HFFc6 (cell line): ENCODE measurements around the gene PDE3B. TPM values are rescaled to one million over a fixed set of nuclear protein-coding genes. Genes with fewer than 3 reads are reported as not detected.
"Not testable (repeated sequence)": the region's sequence is repeated elsewhere in the genome, so short reads cannot be mapped to it uniquely, and the experiment has no call there.

Experiments used
- DNase-seq: peaks from one replicate; pipeline ENCODE4 v3.0.0-alpha.2; 2018
- H3K27ac Mint-ChIP-seq: 2 replicates; pipeline ENCODE4 v1.8.0; 2020; ENCODE audit warnings: mild to moderate bottlenecking, mixed read lengths
- H3K27me3 Mint-ChIP-seq: 2 replicates; pipeline ENCODE4 v1.8.0; 2021; ENCODE audit warnings: mild to moderate bottlenecking, moderate library complexity, mixed read lengths; ENCODE audit not compliant: insufficient read depth
- H3K36me3 Mint-ChIP-seq: 2 replicates; pipeline ENCODE4 v1.8.0; 2021; ENCODE audit warnings: low read depth, mixed read lengths
- H3K4me1 Mint-ChIP-seq: 2 replicates; pipeline ENCODE4 v1.8.0; 2020; ENCODE audit warnings: low read depth, mixed read lengths
- H3K4me3 Mint-ChIP-seq: 2 replicates; pipeline ENCODE4 v1.8.0; 2020; ENCODE audit warnings: mild to moderate bottlenecking, moderate library complexity, mixed read lengths
- H3K9me3 Mint-ChIP-seq: 2 replicates; pipeline ENCODE4 v1.8.0; 2020; ENCODE audit warnings: mild to moderate bottlenecking, mixed read lengths
- total RNA-seq, 6 experiments: library from RNA; stranded (reverse); fragmentation: NEBNext Ultra II Directional; extraction: Animal tissue kit (Norgen Biotek cat#: 25700); gene quantifications; 2 replicates in 1 of 6; 3 replicates in 5 of 6; pipeline ENCODE4 v1.2.3, GENCODE V29; 2021
- TF ChIP-seq, protein P1 (sequence below): fragments of 200-600 bp; sonication (generic); IDR thresholded peaks from 2 replicates; pipeline ENCODE4 v1.5.0; 2021; ENCODE audit warnings: antibody characterized with exemption, mild to moderate bottlenecking

PDE3B gene
- total RNA-seq, 6 experiments from 2014 or later = 0.05 to 0.06 TPM; not detected in 4

DNA sequence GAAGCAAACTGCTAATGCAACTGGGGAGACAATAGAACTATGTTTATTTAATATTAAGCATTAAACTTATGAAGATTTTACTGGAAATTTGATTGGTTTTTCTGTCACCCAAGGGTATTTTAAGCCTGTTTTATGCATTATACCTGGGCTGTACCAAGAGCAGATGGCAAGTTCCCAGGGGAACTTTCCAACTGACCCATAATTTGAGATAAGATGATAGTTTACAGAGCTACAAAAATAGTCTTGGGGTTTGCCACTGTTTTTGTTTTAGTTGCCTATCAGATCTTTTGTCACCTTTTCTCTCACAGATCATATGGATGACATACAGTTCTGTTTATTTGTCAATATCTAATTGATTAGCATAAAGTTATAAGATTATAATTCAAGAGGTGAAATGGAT lies 43.9 kb downstream of the PDE3B start:
- no peaks in the 10 kb centered on the region for H3K4me1 Mint-ChIP-seq
- peaks cover 3% of the 10 kb centered on the region for H3K27me3 Mint-ChIP-seq
- peaks cover 11% of the 10 kb centered on the region for H3K9me3 Mint-ChIP-seq
- H3K36me3 Mint-ChIP-seq = no peaks in the 10 kb centered on the region
- no peak overlapping the region for H3K4me3 Mint-ChIP-seq
- no peak overlapping the region for H3K27ac Mint-ChIP-seq
- no peak for DNase-seq
- TF ChIP-seq, protein P1, sequence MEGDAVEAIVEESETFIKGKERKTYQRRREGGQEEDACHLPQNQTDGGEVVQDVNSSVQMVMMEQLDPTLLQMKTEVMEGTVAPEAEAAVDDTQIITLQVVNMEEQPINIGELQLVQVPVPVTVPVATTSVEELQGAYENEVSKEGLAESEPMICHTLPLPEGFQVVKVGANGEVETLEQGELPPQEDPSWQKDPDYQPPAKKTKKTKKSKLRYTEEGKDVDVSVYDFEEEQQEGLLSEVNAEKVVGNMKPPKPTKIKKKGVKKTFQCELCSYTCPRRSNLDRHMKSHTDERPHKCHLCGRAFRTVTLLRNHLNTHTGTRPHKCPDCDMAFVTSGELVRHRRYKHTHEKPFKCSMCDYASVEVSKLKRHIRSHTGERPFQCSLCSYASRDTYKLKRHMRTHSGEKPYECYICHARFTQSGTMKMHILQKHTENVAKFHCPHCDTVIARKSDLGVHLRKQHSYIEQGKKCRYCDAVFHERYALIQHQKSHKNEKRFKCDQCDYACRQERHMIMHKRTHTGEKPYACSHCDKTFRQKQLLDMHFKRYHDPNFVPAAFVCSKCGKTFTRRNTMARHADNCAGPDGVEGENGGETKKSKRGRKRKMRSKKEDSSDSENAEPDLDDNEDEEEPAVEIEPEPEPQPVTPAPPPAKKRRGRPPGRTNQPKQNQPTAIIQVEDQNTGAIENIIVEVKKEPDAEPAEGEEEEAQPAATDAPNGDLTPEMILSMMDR = no peak

DNA sequence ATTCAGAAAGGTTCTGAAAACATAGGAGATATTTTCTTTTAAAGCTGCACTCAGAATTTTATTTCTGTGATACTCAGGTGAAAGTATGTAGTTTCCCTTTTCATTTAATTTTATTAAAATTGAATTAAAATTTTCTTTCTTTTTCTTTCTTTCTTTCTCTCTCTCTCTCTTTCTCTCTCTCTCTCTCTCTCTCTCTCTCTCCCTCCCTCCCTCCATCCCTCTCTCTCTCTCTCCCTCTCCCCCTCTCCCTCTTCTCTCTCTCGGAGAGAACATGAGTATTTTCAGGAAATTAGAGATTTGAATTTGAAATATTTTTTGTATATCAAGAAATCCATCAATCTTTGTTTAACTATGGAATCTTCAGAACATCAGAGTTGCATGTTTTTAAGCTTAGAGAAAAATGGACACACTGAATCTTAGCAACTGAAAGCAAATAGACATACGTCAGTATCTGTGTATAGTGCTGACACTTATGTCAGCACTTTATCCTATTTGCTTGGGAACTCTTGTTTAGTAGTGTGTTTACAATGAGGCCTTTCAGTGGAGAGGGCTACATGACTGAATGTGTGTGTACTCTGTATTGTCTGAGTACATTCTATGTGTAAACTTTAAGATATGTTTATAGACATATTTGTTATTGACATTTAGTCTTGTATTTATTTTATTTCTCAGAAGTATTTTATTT lies 44.5 kb downstream of the PDE3B start:
- DNase-seq = no peak
- H3K27ac Mint-ChIP-seq = no peak overlapping the region
- H3K4me3 Mint-ChIP-seq = no peak overlapping the region
- no peaks in the 10 kb centered on the region for H3K4me1 Mint-ChIP-seq
- TF ChIP-seq, protein P1 = no peak
- no peaks in the 10 kb centered on the region for H3K36me3 Mint-ChIP-seq
- peaks cover 3% of the 10 kb centered on the region for H3K27me3 Mint-ChIP-seq
- H3K9me3 Mint-ChIP-seq = peaks cover 11% of the 10 kb centered on the region

DNA sequence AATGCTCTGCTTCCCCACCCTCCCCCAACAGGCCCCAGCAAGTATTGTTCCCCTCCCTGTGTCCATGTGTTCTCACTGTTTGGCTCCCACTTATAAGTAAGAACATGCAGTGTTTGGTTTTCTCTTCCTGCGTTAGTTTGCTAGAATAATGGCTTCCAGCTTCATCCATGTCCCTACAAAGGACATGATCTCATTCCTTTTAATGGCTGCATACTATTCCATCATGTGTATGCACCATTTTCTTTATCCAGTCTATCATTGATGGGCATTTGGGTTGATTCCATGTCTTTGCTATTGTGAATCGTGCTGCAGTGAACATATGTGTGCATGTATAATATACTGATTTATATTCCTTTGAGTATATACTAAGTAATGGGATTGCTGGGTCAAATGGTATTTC lies 52.1 kb downstream of the PDE3B start:
- H3K4me1 Mint-ChIP-seq, H3K27ac Mint-ChIP-seq, DNase-seq, H3K4me3 Mint-ChIP-seq, H3K36me3 Mint-ChIP-seq, H3K27me3 Mint-ChIP-seq: not testable (repeated sequence)
- H3K9me3 Mint-ChIP-seq = peaks cover 14% of the 10 kb centered on the region

DNA sequence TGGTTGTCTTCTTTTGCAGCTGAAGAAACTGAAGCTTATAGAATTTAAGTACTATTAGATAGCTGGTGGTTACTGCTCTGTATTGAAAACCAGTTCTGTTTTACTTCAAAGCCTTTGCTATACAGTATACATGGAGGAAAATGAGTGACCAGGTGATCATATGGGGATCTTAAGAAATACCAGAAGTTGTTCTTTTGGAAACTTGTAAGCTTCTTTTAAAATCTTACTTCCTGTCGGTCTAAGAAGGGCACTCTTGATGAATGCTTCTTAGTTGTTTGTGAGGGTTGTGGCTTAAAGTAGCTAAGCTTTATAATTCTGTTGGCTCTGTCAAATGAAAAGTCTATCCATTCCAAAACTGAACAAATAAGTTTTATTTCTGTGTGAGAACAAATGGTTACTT lies 55.2 kb downstream of the PDE3B start:
- DNase-seq = no peak
- peaks cover 18% of the 10 kb centered on the region for H3K9me3 Mint-ChIP-seq
- no peaks in the 10 kb centered on the region for H3K4me1 Mint-ChIP-seq
- no peaks in the 10 kb centered on the region for H3K36me3 Mint-ChIP-seq
- no peak overlapping the region for H3K4me3 Mint-ChIP-seq
- H3K27me3 Mint-ChIP-seq = no peaks in the 10 kb centered on the region; the same call in 1 of the 2 replicates
- H3K27ac Mint-ChIP-seq = no peak overlapping the region
- TF ChIP-seq, protein P1 = no peak

DNA sequence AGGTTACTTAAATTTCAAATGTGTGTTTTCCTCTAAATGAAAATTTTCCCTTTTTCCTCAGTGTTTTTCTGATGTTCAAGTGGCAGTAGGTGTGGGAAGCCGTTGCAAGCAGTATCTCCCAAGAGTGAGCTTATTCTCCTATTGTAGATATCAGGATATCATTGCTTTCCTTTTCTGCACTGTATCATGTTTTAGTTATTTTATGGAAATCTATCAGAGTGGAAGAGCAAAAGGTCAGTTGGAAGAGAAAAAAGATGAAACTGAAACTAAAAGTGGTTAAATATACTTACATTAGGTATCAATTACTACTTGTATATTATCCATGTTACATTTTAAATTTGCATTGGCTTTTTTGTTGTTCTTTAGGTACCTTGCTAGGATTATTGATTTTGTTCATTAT lies 57.0 kb downstream of the PDE3B start:
- Mint-ChIP-seq H3K9me3 (peaks cover 20% of the 10 kb centered on the region), H3K4me1 (no peaks in the 10 kb centered on the region), H3K27me3 (no peaks in the 10 kb centered on the region; the same call in 1 of the 2 replicates), H3K27ac (no peak overlapping the region), H3K4me3 (no peak overlapping the region), H3K36me3 (no peaks in the 10 kb centered on the region)
- DNase-seq = no peak
- TF ChIP-seq, protein P1 = no peak

DNA sequence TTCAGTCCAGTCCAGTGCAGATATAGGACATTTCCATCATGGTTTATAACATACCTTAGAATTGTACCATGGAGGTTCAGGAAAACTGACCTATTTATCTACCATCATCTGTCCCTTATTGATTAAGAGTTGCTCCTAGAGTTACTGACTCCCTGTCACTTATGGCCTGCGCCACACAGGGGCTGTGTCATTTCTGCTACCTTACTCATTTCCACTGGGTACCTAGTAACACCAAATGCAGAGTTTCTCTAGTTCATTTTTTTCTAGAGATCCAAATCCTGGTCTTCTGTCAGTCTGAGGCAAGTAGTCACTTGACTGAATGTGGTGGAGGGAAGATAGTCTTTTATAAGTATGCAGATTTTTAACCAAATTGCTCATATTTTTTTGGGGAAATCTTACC lies 59.2 kb downstream of the PDE3B start:
- Mint-ChIP-seq H3K27ac (no peak overlapping the region), H3K36me3 (no peaks in the 10 kb centered on the region), H3K4me3 (no peak overlapping the region), H3K4me1 (no peaks in the 10 kb centered on the region), H3K27me3 (no peaks in the 10 kb centered on the region; the same call in 1 of the 2 replicates), H3K9me3 (peaks cover 12% of the 10 kb centered on the region)
- TF ChIP-seq, protein P1 = no peak
- no peak for DNase-seq
